Ureter (tissue), 1 donor: Measurements from ENCODE around the gene ZMYND8. TPM values are rescaled to one million over a fixed set of nuclear protein-coding genes. Genes with fewer than 3 reads are reported as not detected.
"Not testable (repeated sequence)": the region's sequence is repeated elsewhere in the genome, so short reads cannot be mapped to it uniquely, and the experiment has no call there.

Source experiments
- DNase-seq: peaks from one replicate; pipeline ENCODE4 v3.0.0-alpha.2; 2020; ENCODE audit warnings: low spot score
- total RNA-seq: library from RNA; stranded (reverse); gene quantifications from one replicate; pipeline ENCODE4 v1.2.4, GENCODE V29; 2023
- donor health status: DM: yes; HTN: yes; CAD: no.

ZMYND8 gene
- total RNA-seq, 1 donor from 2014 or later, result 113 TPM

DNA sequence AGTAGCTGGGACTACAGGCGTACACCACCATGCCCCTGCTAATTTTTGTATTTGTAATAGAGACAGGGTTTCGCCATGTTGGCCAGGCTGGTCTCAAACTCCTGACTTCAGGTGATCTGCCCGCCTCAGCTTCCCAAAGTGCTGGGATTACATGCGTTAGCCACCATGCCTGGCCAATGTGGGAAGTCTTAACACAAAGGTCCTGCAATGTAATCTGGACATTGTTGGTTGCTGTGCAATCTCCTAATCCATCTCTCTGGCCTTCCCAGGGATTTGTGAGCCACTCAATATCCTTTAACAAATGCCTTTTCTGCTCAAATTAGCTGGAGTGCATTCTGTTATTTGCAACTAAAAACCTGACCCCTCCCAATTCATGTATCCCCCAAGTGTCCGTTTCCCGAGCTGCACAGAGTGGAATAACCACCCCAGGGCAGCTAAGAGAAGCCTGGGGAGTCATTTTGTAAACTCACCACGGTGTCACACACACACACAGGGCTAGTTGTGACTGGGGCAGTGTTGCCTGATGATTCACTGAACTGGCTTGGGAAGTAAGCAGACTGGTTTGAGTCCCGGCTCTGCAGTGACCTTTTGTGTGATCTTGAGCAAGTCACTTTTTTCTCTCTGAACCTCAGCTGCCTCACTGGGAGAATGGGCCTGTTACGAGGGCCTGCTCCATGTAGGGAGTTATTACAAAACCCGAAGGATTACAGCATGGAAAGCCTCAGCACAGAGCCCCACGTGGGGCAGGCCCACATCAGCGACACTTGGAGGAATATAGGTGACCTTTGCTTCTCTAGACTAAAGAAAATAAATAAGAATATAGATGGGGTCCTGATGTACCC lies 152.3 kb downstream of the ZMYND8 start:
- DNase-seq, result no peak

DNA sequence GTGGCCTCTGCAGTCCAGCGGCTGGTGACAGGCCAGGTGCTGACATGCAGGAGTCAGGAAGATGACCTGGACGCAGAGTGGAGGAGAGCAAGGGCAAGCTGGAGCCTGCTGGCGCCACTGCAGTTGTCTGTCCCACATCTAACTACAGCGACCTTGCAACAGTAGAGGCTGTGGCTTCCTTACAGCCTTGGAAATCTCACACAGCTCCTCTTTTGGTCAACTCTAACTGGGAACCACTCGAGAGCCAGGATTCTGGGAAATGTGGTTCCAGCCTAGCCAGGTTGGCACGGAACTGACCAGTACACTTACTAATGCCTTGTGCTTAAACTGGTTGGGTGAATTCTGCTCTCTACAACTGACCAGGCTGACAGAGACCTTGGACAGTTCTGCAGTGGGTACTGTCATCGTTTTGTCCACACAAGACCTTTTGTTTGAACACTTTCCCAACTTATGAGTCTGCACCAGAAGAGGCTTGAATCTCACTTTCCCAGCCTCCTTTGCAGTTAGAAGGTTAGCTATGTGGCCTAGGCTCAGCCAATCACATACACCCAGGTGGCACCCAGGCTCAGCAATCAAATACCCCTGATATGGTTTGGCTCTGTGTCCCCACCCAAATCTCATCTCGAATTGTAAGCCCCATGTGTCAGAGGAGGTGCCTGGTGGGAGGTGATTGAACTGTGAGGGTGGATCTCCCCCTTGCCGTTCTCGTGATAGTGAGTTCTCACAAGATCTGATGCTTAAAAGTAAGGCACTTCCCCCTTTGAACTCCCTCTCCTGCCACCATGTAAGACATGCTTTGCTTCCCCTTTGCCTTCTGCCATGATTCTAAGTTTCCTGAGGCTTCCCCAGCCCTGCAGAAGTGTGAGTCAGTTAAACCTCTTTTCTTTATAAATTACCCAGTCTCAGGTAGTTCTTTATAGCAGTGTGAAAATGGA lies 153.5 kb downstream of the ZMYND8 start:
- no peak for DNase-seq

DNA sequence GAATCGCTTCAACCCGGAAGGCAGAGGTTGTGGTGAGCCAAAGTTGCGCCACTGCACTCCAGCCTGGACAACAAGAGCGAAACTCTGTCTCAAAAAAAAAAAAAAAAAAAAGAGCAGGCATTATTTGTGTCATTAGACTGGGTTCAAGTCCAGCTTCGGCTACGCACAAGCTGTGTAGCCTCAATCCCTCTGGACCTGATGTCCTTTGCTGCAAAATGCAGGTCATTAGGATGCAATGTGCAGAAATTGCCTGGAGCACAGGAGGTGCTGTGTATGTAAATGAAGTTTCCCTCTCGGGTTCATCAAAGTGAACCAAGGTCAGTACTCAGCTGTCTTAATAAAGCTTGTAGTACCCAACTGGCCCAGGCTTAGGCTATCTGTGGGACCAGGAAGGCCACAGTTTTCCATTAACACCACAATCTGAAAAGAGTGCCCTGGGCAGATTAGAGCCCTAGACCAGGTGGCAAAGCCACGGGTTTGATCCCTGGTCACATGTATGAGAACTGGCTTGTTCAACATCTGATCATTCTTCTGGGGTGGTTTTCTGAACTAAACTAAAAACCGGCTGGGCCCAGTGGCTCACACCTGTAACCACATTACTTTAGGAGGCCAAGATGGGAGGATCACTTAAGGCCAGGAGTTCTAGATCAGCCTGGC lies 155.3 kb downstream of the ZMYND8 start:
- no peak for DNase-seq

DNA sequence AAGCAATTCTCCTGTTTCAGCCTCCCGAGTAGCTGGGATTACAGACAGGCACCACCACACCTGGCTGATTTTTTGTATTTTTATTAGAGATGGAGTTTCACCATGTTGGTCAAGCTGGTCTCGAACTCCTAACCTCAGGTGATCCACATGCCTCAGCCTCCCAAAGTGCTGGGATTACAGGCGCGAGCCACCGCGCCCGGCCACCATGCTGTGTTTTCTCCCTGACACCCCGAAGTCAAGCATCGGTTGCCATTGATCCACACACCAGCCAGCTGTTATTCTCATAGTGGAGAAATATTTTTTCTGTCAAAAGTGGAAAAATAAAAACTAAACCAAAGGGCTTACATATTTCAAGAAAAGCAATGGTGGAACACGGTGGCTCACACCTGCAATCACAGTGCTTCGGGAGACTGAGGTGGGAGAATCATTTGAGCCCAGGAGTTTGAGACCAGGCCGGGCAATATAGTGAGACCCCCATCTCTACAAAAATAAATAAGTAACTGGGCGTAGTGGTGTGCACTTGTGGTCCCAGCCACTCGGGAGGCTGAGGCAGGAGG lies 157.4 kb downstream of the ZMYND8 start:
- DNase-seq, result no peak

DNA sequence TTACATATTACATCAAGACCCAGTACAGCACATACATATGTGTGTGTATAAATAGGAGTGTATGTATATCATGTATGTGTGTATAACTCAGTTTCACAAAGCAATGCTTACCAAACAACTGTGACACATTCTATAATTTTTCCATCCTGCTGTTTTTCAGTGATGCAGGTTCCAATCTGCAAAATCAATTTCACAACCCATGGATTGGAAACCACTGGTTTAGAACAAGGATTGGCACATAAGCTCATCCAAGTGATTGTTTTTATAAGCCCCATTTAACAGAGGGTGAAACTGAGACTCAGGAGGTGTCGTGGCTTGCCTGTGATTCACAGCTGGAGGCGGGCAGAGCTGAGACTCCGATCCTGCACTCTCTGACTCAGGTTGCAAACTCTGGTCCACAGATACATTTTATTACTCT lies 158.2 kb downstream of the ZMYND8 start:
- no peak for DNase-seq

DNA sequence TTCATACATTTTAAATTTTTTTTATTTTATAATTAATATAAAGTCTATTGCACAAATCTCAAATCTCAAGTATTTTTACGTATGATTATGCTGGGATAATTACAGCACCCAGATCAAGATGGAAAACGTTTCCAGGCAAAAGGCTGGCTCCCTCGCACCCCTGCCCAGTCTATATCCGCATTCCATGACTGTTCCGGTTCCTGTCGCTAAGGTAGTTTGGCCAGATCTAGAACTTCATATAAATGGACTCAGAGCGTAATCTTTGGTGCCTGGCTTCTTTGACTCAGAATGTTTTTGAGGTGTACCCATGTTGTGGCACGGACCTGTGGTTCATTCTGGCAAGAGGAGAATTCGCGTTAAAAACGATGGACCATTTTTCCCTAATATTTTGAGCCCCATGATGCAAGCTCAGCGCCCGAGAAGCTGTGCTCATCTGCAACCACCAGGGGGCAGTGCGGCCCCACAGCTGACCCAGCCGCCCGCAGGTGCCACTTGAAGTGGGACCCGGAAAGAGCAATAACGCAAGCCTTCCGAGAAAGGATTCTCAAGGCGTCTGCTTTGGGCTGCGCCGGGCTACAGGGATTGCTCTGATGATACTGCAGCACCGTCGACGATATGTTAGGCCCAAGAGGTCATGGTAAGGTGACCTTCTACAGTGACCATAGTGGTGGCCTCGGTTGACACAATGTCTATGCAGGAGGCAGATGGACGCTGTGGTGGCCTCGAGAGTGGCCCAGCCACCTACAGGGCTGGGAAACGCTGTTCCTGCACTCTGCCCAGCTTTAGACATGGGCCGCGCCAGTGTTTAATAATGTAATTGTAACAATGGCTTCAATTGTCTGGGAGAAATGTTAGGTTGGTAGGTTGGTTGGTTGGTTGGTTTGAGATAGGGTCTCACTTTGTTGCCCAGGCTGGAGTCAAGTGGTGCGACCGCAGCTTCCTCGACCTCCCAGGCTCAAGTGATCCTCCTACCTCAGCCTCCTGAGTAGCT lies 160.1 kb downstream of the ZMYND8 start:
- peak; percentile 80 for DNase-seq

DNA sequence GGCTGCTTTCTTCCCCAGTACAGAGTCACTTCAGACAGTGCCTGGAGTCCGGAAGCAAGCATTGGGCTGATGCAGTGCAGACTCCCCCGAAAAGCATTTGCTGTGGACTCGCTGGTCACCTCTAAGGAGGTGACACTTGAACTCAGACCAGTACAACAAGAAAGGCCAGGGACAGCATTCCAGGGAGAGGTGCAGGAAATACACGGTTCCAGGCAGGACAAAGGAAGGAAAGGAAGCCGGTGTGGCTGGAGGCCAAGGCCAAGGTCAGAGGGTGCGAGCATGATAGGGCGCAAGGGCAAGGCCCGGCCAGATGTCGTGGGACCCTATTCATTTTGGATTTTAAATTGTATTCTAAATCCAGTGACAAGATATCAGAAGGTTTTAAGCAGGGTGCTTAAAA lies 160.9 kb downstream of the ZMYND8 start:
- no peak for DNase-seq

DNA sequence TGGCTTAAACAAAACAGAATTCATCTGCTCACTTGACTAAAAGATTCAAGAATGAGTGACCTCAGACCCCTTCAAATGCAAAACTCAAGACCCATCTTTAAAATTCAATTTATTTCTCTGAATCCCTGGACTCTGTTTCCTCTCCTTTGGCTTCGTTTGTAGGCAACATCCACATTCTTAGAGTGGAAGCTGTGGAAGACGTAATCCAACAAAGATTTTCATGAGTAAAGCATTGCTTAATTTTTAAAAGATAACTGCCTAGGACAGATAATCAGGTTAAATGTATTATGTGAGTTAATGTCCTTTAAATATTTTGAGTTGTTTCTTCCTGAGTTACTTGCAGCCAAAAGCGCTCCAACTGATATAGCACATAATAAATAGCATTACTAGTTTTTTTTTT lies 164.5 kb downstream of the ZMYND8 start:
- DNase-seq, result no peak

DNA sequence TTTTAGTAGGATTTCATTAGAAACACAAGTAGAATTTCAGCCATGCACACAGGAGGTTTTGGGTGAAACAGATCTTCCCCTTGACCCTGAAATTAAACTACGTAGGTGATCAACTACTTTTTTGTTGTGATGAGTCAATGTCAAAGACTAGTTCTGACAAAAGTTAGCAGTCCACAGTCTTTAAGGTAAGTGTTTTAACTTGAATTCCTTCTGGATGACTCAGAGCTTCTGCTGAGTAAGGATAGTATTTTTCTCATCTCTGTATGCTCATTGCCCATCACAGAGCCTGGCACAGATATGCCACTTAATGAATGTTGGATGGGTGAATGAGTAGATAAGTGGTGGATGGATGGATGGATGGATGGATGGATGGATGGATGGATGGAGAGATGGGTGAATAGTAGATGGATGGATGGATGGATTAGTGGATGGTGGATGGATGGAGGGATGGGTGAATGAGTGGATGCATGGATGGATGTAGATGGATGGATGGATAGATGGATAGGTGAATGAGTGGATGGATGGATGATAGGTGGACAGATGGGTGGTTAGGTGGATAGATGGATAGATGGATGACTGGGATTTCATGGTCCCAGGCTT lies 165.3 kb downstream of the ZMYND8 start:
- no peak for DNase-seq

DNA sequence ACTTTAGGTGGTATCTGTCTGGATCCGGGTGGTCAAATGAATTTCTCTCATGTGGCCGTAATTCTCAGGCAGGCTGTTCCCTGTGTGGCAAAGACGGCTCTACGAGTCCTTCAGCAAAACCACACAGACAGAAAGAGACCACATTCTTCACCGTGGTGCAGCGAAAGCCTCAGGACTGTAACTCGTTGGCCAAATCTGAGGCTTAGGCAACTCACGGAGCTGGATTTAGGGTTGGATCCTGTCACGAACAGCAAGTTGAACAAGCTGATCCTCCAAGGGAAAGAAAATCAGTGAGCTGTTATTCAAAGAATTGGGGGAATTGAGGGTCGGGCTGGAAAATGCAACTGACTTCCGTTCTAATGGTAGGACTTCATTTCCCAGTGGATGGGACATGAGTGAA lies 167.4 kb downstream of the ZMYND8 start:
- no peak for DNase-seq

DNA sequence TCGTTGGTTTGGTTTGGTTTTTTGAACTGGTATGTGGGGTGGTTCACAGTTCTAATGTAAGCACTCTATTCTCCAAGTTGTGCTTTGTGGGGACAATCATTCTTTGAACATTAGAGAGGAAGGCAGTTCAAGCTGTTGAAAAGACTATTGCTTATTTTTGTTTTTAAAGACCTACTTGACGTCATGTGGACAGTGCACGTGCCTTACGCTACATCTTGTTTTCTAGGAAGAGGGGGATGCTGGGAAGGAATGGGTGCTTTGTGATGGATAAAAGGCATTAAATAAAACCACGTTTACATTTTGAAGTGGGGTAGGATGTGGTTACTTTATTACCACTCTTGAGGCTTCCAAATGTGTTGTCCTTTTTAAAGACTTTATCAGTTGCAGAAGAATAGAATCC lies 168.0 kb downstream of the ZMYND8 start:
- no peak for DNase-seq

DNA sequence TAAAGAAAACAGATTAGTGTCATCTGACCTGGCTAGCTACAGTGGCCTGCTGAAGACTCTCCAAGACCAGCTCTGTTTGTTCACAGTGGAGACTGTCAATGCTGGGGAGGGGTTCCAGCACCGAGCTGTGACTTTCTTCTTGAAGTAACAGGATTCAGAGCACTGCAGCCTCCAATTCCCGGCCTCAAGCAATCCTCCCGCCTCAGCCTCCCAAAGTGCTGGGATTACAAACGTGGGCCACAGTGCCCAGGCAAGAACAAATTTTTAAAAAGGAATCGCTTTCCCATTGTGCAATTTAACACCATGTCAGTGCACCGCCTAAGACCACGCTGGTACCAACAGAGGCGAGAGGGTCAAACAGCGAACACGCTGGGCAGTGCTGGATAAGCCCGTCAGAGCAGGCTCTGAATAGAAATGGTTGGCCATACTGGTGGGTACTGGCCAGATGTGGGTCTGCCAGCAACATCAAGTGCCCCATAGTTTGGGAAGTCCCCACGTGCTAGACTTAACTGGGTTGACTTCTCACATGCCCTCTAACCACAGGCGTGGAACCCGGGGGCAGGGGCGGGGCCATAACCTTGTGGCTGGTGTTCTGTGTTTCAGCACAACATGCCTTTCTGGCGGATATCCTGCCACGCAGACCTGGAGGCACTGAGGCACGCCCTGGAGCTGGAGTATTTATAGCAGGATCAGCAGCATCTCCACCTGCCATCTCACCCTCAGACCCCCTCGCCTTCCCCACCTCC lies 168.9 kb downstream of the ZMYND8 start:
- DNase-seq, result no peak

DNA sequence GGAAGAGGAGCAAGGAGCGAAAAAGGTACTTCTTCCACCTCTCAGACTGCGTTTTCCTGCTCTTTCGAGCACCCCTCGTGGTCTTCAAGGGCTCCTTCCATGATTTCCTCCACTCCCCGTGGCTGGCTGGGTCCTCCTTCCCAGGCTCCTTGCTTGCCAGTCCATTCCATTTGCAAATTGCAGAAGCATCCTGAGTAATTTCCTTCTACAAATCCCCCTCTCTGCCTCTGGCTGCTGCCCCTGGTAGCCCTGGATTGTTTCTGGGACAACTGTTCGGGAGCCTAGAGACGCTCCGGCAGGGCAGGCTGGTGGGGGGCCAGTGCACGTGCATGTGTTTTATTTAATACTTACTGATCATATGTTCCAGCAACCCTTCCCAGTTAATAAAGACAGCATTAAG lies 173.1 kb downstream of the ZMYND8 start:
- no peak for DNase-seq

DNA sequence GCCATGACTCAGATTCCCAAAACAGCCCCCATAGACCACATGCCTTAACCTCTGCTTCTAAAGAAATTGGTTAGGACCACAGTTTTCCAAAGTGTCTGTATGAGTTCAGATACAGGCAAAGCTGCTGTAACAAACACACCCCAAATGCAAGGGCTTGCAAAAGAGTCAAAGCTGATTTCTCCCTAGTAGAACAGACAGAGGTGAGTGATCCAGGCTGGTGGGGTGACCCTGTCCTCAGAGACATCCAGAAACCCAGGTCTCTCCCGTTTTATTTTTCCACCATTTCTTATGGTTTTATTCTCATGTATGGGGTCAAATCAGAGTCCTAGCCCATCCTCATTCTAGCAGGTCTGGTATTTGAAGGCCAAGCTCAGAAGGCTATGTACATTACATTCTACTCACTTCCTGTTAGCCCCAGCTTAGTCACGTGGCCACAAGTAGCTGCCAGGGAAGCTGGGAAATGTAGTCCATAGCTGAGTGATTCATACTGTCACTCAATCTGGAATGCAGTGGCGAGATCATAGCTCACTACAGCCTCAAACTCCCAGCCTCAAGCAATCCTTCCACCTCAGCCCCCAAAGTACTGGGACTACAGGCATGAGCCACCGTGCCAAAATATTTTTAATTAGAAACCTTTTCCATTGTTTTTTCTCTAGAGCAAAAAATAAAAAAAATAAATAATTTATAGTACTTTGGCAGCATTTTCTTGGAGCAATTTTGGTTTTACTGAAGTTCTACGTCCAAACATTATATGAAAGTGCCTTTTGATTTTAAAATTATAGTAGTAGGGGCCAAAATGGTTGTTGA lies 175.2 kb downstream of the ZMYND8 start:
- no peak for DNase-seq

DNA sequence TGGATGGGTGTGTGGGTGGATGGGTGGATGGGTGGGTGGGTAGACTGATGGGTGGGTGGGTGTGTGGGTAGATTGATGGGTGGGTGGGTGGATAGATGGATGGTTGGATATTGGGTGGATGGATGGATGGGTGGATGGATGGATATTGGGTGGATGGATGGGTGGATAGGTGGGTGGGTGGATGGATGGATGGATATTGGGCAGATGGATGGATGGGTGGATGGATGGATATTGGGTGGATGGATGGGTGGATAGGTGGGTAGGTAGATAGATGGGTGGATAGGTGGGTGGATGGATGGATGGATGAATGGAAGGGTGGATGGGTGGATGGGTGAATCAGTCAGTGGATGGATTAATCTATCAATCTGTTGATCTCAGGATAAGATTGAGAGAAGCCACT lies 177.2 kb downstream of the ZMYND8 start:
- no peak for DNase-seq

DNA sequence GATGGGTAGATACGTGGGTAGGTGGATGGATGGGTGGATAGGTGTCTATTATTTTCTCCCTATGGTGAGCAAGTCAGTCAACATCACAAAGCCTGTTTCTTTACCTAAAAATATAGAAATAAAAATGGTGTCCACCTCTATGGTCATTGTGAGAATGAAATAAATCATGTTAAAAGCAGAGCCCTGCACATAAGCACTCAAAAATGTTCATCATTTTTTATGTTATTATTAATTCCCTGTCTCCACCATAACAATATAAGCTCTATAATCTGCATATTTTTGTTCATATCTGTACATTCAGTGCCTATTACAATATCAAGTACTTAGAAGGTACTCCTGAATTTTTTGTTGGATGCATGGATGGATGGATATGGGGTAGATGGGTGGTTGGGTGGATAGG lies 177.6 kb downstream of the ZMYND8 start:
- no peak for DNase-seq

DNA sequence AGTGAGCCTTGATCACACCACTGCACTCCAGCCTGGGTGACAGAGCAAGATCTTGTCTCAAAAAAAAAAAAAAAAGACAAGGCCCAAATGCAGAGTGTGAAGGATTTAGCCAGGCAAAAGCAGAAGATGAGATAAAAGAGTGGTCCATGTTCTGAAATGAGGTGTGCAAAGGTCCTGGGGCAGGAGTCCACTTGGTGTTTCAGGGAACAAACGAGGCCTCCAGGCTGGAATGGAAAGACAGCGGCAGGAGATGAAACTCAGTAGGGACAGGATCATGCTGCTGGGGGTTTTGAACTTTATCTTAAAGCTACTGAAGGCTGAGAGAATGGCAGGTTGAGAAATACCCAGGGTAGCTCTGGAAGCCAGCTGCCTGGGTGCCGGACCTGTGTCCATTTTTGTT lies 178.2 kb downstream of the ZMYND8 start:
- no peak for DNase-seq

DNA sequence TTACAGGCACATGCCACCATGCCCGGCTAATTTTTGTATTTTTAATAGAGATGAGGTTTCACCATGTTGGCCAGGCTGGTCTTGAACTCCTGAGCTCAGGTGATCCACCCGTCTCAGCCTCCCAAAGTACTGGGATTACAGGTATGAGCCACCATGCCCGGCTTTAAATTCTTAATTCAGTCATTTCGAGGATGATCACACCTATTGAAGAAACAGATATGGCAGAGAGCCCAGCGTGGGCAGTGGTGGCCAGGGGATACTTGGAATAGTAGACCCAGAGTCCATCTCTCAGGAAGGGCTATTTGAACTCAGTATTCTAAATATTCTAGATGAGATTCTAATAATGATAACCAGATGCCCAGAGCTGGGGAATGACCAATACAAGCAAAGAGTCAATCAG lies 180.3 kb downstream of the ZMYND8 start:
- DNase-seq, result not testable (repeated sequence)

DNA sequence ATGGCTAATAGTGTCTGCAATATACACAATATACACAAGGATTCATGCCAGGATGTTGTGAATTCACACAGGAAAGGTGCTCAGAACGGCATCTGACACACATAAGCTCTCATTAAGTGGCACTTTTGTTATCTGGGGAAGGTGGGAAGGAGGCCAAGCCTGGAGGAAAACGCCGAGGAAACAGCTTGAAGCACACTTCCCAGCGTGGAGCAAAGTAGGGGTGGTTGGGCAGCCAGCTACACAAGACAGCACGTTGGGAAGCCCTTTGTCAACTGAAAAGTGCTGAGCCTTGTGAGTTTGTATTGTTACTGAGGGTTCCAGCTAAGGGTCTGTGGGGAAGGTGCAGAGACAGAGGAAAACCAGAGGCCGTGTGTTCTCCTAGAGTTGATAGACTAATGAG lies 181.0 kb downstream of the ZMYND8 start:
- no peak for DNase-seq
